ENCODE measurements around the gene BCL7C. TPM values are rescaled to one million over a fixed set of nuclear protein-coding genes. Genes with fewer than 3 reads are reported as not detected.

BCL7C gene
- total RNA-seq (2014; rRNA removed; shearing (Covaris generic)), result 57.4 and 71.4 TPM in 2 replicates

GRCh38 chr16:30893744-30894539 is at the start of gene BCL7C:
BCL7C (minus strand) TSS chr16:30894077; CDS start chr16:30893944, 133 bp downstream.

DNA sequence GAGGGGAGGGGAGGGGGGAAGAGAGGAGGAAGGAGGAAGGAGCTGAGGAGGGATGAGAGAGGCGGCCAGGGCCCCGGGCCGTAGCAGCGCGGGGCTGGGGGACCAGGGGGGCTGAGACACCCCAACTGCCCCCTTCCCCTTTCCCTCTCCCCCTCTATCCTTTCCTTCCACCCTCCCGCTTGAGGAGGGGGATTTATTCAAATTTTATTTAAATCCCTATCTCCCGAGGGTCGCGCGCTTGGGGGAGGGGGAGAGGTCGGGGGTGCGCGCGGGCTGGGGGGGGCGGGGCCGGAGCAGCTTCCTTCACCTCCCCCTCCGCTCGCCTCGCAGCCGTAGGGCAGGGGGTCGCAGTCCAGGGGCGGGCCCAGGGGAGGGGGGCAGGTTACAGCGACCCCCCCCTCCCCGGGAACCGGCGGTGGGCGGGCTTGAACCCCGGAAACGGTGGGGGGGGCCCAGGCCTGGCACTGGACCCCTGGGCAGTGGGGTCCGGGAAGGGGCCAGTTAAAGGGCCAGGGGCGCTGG is 29.7 kb upstream of the BCL7C start, which contains the start of gene FBXL19:
TSS of gene FBXL19 (plus strand) at position 19 of the 522 bp plus-strand sequence. CDS start 2,183 bp downstream, outside the sequence.

DNA sequence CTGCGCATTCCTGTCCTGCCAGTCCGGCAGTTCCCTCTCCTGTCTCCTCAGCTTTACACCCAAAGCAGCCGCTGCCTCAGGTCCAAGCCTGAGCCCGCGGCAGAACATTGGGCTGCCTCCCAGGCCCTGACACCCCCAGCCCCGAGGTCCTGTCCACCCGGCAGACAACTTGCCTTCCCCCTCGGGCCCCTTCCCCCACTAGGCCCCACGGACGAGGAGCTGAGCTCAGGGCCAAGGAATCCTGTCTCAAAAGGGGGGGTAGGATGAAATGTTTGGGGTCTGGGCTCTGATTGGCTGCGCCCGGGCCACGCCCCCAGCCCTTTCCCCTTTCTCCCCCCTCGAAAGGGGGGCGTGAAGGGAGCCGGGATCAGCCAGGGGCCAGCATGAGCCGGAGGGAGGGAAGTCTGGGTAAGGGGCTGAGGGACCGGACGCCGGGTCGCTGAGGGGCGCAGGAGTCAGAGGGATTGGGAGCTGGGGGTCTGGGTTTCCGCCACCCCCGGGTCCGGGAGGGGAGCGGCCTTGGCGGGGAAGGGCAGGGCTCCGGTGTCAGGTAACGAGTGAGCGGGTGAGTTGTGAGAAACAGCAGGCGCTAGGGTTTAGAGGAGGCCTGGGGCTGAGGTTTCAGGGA is 2.5 kb upstream of the BCL7C start, which contains the start of gene CTF1:
TSS of gene CTF1 (plus strand) at position 354 of the 628 bp plus-strand sequence. CDS start at position 384, 30 bp downstream.

Small RNA genes within 50 kb of the gene (small RNA-seq; reads per million reads assigned to genes)
- gene MIR4519 (not detected), gene MIR762 (not detected)

Other genes starting within 250 kb of the BCL7C start
- 9.6 and 17.8 TPM in 2 replicates for gene PRR14, start 243.1 kb downstream of the BCL7C start, total RNA-seq (2014; rRNA removed; shearing (Covaris generic))
- 24.3 and 26.5 TPM in 2 replicates for gene FBRS, start 235.6 kb downstream of the BCL7C start, total RNA-seq (2014; rRNA removed; shearing (Covaris generic))
- gene SRCAP, start 194.9 kb downstream of the BCL7C start, total RNA-seq (2014; rRNA removed; shearing (Covaris generic)), result 33.7 and 36.1 TPM in 2 replicates
- gene PHKG2, start 145.7 kb downstream of the BCL7C start, total RNA-seq (2014; rRNA removed; shearing (Covaris generic)), result 25.8 and 27.6 TPM in 2 replicates
- 21.3 and 29.5 TPM in 2 replicates for gene CFAP119, start 132.0 kb downstream of the BCL7C start, total RNA-seq (2014; rRNA removed; shearing (Covaris generic))
- 110 and 121 TPM in 2 replicates for gene RNF40, start 131.8 kb downstream of the BCL7C start, total RNA-seq (2014; rRNA removed; shearing (Covaris generic))
- gene ZNF629, start 106.9 kb downstream of the BCL7C start, total RNA-seq (2014; rRNA removed; shearing (Covaris generic)), result 9.7 and 10.2 TPM in 2 replicates
- not detected in 2 replicates for gene CTF1, start 2.5 kb upstream of the BCL7C start, total RNA-seq (2014; rRNA removed; shearing (Covaris generic))
- 32.0 and 35.8 TPM in 2 replicates for gene FBXL19, start 29.5 kb upstream of the BCL7C start, total RNA-seq (2014; rRNA removed; shearing (Covaris generic))
- 19.8 and 21.6 TPM in 2 replicates for gene ORAI3, start 55.0 kb upstream of the BCL7C start, total RNA-seq (2014; rRNA removed; shearing (Covaris generic))
- 9.8 and 12.9 TPM in 2 replicates for gene SETD1A, start 63.7 kb upstream of the BCL7C start, total RNA-seq (2014; rRNA removed; shearing (Covaris generic))
- 2.2 and 2.4 TPM in 2 replicates for gene HSD3B7, start 91.1 kb upstream of the BCL7C start, total RNA-seq (2014; rRNA removed; shearing (Covaris generic))
- 0.98 TPM in 1 of 2 replicates, not detected in the other for gene STX1B, start 116.6 kb upstream of the BCL7C start, total RNA-seq (2014; rRNA removed; shearing (Covaris generic))
- gene STX4, start 139.5 kb upstream of the BCL7C start, total RNA-seq (2014; rRNA removed; shearing (Covaris generic)), result 23.6 and 25.5 TPM in 2 replicates
- 18.1 and 22.6 TPM in 2 replicates for gene ZNF668, start 180.2 kb upstream of the BCL7C start, total RNA-seq (2014; rRNA removed; shearing (Covaris generic))
- gene ZNF646, start 180.3 kb upstream of the BCL7C start, total RNA-seq (2014; rRNA removed; shearing (Covaris generic)), result 18.1 and 18.4 TPM in 2 replicates
- 3.6 and 6.6 TPM in 2 replicates for gene PRSS53, start 194.9 kb upstream of the BCL7C start, total RNA-seq (2014; rRNA removed; shearing (Covaris generic))
- 141 and 193 TPM in 2 replicates for gene VKORC1, start 200.7 kb upstream of the BCL7C start, total RNA-seq (2014; rRNA removed; shearing (Covaris generic))
- 39.1 and 49.7 TPM in 2 replicates for gene BCKDK, start 214.3 kb upstream of the BCL7C start, total RNA-seq (2014; rRNA removed; shearing (Covaris generic))
- 40.7 and 59.5 TPM in 2 replicates for gene KAT8, start 223.6 kb upstream of the BCL7C start, total RNA-seq (2014; rRNA removed; shearing (Covaris generic))
- not detected in 2 replicates for gene PRSS8, start 241.7 kb upstream of the BCL7C start, total RNA-seq (2014; rRNA removed; shearing (Covaris generic))